GM23338 (cell line): Measurements from ENCODE around the gene NTPCR. TPM values are rescaled to one million over a fixed set of nuclear protein-coding genes. Genes with fewer than 3 reads are reported as not detected.
A peak's percentile ranks its signal among the peaks of the same experiment; 100 is the strongest.

ENCODE experiments used
- ATAC-seq: fragments of 200-7000 bp; cut with Tn5 transposase; 3 replicates; pipeline ENCODE4 v1.9.1; 2020
- DNase-seq: peaks from one replicate; pipeline ENCODE4 v3.0.0-alpha.2; 2015; ENCODE audit warnings: low spot score
- H2AFZ ChIP-seq: fragments of 200-600 bp; sonication (generic); 2 replicates; pipeline ENCODE4 v1.8.0; 2016; ENCODE audit warnings: antibody characterized with exemption, mild to moderate bottlenecking, moderate library complexity
- H3F3A ChIP-seq: fragments of 200-600 bp; sonication (generic); replicated peaks from 2 replicates; pipeline ENCODE4 v1.8.0; 2017; ENCODE audit warnings: antibody characterized with exemption, mixed run types, low read depth
- H3K27ac ChIP-seq: fragments of 200-600 bp; sonication (generic); 2 replicates; pipeline ENCODE4 v1.6.1; 2016; ENCODE audit warnings: low read depth
- H3K27me3 ChIP-seq: fragments of 200-600 bp; sonication (generic); 2 replicates; pipeline ENCODE4 v1.8.0; 2016; ENCODE audit warnings: mild to moderate bottlenecking, mixed run types, moderate library complexity; ENCODE audit not compliant: insufficient read depth
- H3K36me3 ChIP-seq: fragments of 200-600 bp; sonication (generic); 2 replicates; pipeline ENCODE4 v1.8.0; 2016; ENCODE audit warnings: mild to moderate bottlenecking; ENCODE audit not compliant: insufficient read depth
- H3K4me1 ChIP-seq: fragments of 200-600 bp; sonication (generic); 2 replicates; pipeline ENCODE4 v1.8.0; 2016; ENCODE audit warnings: mild to moderate bottlenecking, moderate library complexity; ENCODE audit not compliant: insufficient read depth
- H3K4me2 ChIP-seq: fragments of 200-600 bp; sonication (generic); 2 replicates; pipeline ENCODE4 v1.7.1; 2017; ENCODE audit warnings: mixed run types
- H3K4me3 ChIP-seq: fragments of 200-600 bp; sonication (generic); 2 replicates; pipeline ENCODE4 v1.6.1; 2016; ENCODE audit warnings: mixed run types
- H3K79me2 ChIP-seq: fragments of 200-600 bp; sonication (generic); replicated peaks from 2 replicates; pipeline ENCODE4 v1.8.0; 2017; ENCODE audit warnings: mild to moderate bottlenecking; ENCODE audit not compliant: insufficient read depth
- H3K9me2 ChIP-seq: fragments of 200-600 bp; sonication (generic); 2 replicates; pipeline ENCODE4 v1.8.0; 2017; ENCODE audit not compliant: insufficient read depth
- H4K20me1 ChIP-seq: fragments of 200-600 bp; sonication (generic); replicated peaks from 2 replicates; pipeline ENCODE4 v1.8.0; 2017; ENCODE audit warnings: mild to moderate bottlenecking; ENCODE audit not compliant: insufficient read depth
- H3K27ac Mint-ChIP-seq: 2 replicates; pipeline ENCODE4 v1.8.0; 2020; ENCODE audit warnings: inconsistent platforms, mild to moderate bottlenecking, moderate library complexity, mixed read lengths
- H3K27me3 Mint-ChIP-seq: 3 replicates; pipeline ENCODE4 v1.8.0; 2022; ENCODE audit warnings: low read depth, mild to moderate bottlenecking, moderate library complexity, mixed read lengths, inconsistent platforms; ENCODE audit not compliant: insufficient read depth, poor library complexity
- H3K36me3 Mint-ChIP-seq: 3 replicates; pipeline ENCODE4 v1.8.0; 2021; ENCODE audit warnings: low read depth, mild to moderate bottlenecking, inconsistent platforms, moderate library complexity, mixed read lengths
- H3K4me1 Mint-ChIP-seq: 3 replicates; pipeline ENCODE4 v1.8.0; 2020; ENCODE audit warnings: mild to moderate bottlenecking, inconsistent platforms, mixed read lengths
- H3K4me3 Mint-ChIP-seq: 3 replicates; pipeline ENCODE4 v1.8.0; 2021; ENCODE audit warnings: moderate library complexity, mild to moderate bottlenecking, inconsistent platforms, mixed read lengths
- H3K9me3 Mint-ChIP-seq: 3 replicates; pipeline ENCODE4 v1.8.0; 2020; ENCODE audit warnings: moderate library complexity, mild to moderate bottlenecking, inconsistent platforms, mixed read lengths
- CREB1 ChIP-seq: fragments of 250-450 bp; sonication (Bioruptor Pico); IDR thresholded peaks from 2 replicates; pipeline ENCODE4 v1.5.0; 2020; ENCODE audit warnings: low read depth, mild to moderate bottlenecking, moderate library complexity
- EZH2 ChIP-seq: fragments of 200-600 bp; sonication (generic); IDR thresholded peaks from one replicate; pipeline ENCODE4 v1.8.0; 2017; ENCODE audit warnings: antibody characterized with exemption, mild to moderate bottlenecking, low read depth; ENCODE audit not compliant: unreplicated experiment
- EZH2phosphoT487 ChIP-seq: fragments of 200-600 bp; sonication (generic); IDR thresholded peaks from one replicate; pipeline ENCODE4 v1.8.1; 2018; ENCODE audit warnings: antibody characterized with exemption; ENCODE audit not compliant: unreplicated experiment
- polyA plus RNA-seq: library from polyadenylated mRNA; unstranded; fragments of >200 nt; fragmentation: Nextera tagmentation; extraction: Ambion mirVana; gene quantifications from 2 replicates; pipeline ENCODE4 v1.2.1, GENCODE V29; 2016
- total RNA-seq: library from RNA; depleted of rRNA; stranded (reverse); fragments of >200 nt; shearing (Covaris generic); gene quantifications from 2 replicates; pipeline ENCODE4 v1.2.3, GENCODE V29; 2014
- TF ChIP-seq, protein P1 (sequence below): fragments of 250-450 bp; sonication (Bioruptor Pico); IDR thresholded peaks from 2 replicates; pipeline ENCODE4 v1.5.0; 2020; ENCODE audit warnings: mild to moderate bottlenecking, moderate library complexity

Gene NTPCR
- total and polyA plus RNA-seq, 2 experiments from 2014 or later = 64.1 to 150 TPM

DNA sequence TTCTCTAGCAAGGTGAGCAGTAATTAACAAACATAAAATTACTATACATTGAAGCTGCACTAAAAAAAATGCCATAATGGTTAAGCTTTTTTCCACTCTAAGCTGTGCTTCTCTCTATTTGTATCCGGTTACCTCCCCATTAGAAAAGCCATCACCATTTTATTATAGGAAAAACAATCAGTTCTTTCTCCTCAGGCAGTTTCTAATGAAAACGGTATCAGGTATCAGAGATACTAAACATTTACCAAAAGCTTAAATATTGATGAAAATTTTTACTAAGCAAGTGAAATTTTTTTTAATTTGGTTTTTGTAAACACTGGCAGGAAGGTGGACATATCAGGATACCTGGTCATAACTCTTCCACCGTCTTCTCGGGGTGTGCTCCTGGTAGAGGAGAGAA, 14.2 kb downstream of the NTPCR start (continued):
- TF ChIP-seq, protein P1, sequence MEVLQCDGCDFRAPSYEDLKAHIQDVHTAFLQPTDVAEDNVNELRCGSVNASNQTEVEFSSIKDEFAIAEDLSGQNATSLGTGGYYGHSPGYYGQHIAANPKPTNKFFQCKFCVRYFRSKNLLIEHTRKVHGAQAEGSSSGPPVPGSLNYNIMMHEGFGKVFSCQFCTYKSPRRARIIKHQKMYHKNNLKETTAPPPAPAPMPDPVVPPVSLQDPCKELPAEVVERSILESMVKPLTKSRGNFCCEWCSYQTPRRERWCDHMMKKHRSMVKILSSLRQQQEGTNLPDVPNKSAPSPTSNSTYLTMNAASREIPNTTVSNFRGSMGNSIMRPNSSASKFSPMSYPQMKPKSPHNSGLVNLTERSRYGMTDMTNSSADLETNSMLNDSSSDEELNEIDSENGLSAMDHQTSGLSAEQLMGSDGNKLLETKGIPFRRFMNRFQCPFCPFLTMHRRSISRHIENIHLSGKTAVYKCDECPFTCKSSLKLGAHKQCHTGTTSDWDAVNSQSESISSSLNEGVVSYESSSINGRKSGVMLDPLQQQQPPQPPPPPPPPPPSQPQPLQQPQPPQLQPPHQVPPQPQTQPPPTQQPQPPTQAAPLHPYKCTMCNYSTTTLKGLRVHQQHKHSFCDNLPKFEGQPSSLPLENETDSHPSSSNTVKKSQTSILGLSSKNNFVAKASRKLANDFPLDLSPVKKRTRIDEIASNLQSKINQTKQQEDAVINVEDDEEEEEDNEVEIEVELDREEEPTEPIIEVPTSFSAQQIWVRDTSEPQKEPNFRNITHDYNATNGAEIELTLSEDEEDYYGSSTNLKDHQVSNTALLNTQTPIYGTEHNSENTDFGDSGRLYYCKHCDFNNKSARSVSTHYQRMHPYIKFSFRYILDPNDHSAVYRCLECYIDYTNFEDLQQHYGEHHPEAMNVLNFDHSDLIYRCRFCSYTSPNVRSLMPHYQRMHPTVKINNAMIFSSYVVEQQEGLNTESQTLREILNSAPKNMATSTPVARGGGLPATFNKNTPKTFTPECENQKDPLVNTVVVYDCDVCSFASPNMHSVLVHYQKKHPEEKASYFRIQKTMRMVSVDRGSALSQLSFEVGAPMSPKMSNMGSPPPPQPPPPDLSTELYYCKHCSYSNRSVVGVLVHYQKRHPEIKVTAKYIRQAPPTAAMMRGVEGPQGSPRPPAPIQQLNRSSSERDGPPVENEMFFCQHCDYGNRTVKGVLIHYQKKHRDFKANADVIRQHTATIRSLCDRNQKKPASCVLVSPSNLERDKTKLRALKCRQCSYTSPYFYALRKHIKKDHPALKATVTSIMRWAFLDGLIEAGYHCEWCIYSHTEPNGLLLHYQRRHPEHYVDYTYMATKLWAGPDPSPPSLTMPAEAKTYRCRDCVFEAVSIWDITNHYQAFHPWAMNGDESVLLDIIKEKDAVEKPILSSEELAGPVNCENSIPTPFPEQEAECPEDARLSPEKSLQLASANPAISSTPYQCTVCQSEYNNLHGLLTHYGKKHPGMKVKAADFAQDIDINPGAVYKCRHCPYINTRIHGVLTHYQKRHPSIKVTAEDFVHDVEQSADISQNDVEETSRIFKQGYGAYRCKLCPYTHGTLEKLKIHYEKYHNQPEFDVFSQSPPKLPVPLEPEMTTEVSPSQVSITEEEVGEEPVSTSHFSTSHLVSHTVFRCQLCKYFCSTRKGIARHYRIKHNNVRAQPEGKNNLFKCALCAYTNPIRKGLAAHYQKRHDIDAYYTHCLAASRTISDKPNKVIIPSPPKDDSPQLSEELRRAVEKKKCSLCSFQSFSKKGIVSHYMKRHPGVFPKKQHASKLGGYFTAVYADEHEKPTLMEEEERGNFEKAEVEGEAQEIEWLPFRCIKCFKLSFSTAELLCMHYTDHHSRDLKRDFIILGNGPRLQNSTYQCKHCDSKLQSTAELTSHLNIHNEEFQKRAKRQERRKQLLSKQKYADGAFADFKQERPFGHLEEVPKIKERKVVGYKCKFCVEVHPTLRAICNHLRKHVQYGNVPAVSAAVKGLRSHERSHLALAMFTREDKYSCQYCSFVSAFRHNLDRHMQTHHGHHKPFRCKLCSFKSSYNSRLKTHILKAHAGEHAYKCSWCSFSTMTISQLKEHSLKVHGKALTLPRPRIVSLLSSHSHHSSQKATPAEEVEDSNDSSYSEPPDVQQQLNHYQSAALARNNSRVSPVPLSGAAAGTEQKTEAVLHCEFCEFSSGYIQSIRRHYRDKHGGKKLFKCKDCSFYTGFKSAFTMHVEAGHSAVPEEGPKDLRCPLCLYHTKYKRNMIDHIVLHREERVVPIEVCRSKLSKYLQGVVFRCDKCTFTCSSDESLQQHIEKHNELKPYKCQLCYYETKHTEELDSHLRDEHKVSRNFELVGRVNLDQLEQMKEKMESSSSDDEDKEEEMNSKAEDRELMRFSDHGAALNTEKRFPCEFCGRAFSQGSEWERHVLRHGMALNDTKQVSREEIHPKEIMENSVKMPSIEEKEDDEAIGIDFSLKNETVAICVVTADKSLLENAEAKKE = no peak

- no peak overlapping the region for H3K27ac ChIP-seq
- H3K4me1 ChIP-seq = no peaks in the 10 kb centered on the region; the same call in 1 of the 2 replicates
- no peaks in the 10 kb centered on the region for H3K9me3 Mint-ChIP-seq
- H3F3A ChIP-seq = no peaks in the 10 kb centered on the region
- no peaks in the 10 kb centered on the region for H3K9me2 ChIP-seq
- peak overlapping the region; percentile 67; the same call in 1 of the 2 replicates for H3K27ac Mint-ChIP-seq
- no peak for ATAC-seq
- H3K36me3 Mint-ChIP-seq = peaks cover 32% of the 10 kb centered on the region
- H3K36me3 ChIP-seq = peaks cover 26% of the 10 kb centered on the region
- H2AFZ ChIP-seq = no peak overlapping the region
- no peak overlapping the region for H3K4me2 ChIP-seq
- H3K79me2 ChIP-seq = peaks cover 53% of the 10 kb centered on the region
- no peaks in the 10 kb centered on the region for H3K27me3 ChIP-seq
- H3K4me3 Mint-ChIP-seq = no peak overlapping the region
- TF ChIP-seq EZH2phosphoT487 (no peak), EZH2 (no peak), CREB1 (CRISPR knock-in tag) (no peak)
- peaks cover 23% of the 10 kb centered on the region; the same call in 1 of the 2 replicates for H4K20me1 ChIP-seq
- no peak for DNase-seq
- no peak overlapping the region for H3K4me3 ChIP-seq
- peaks cover 2% of the 10 kb centered on the region for H3K27me3 Mint-ChIP-seq
- no peaks in the 10 kb centered on the region for H3K4me1 Mint-ChIP-seq
Measured at GRCh38 chr1:232965124-232965911, 14.9 kb downstream of the NTPCR start.
